Activated CD8-positive, alpha-beta memory T cell treated with anti-CD3 and anti-CD28 coated beads, Interleukin-2, amount 10 ng/mL, durations not matched to agents 7 days and 5 days (primary cell): ENCODE data around the gene JDP2. TPM values are rescaled to one million over a fixed set of nuclear protein-coding genes. Genes with fewer than 3 reads are reported as not detected.
A peak's percentile ranks its signal among the peaks of the same experiment; 100 is the strongest.

Experiments
- ATAC-seq: fragments of 150-1000 bp; cut with Tn5 transposase; one replicate; pipeline ENCODE4 v1.10.0; 2021; ENCODE audit warnings: moderate library complexity
- CTCF ChIA-PET: fragments of 350-600 bp; sonication (Branson Sonifier 250); formaldehyde crosslinking; loops from one replicate; lab custom pipeline; 2021; ENCODE audit warnings: antibody characterized with exemption; lab: Charles Lee
- DNase-seq: peaks from one replicate; pipeline ENCODE4 v3.0.0-alpha.2; 2020
- H3K27ac Mint-ChIP-seq: one replicate; pipeline ENCODE4 v1.8.0; 2021; ENCODE audit warnings: mild to moderate bottlenecking, mixed read lengths
- H3K27me3 Mint-ChIP-seq: one replicate; pipeline ENCODE4 v1.8.0; 2021; ENCODE audit warnings: mixed read lengths
- H3K36me3 Mint-ChIP-seq: one replicate; pipeline ENCODE4 v1.8.0; 2021; ENCODE audit warnings: mild to moderate bottlenecking, mixed read lengths
- H3K4me1 Mint-ChIP-seq: one replicate; pipeline ENCODE4 v1.8.0; 2021; ENCODE audit warnings: mixed read lengths
- H3K4me3 Mint-ChIP-seq: one replicate; pipeline ENCODE4 v1.8.0; 2021; ENCODE audit warnings: mild to moderate bottlenecking, moderate library complexity, mixed read lengths
- H3K9me3 Mint-ChIP-seq: one replicate; pipeline ENCODE4 v1.8.0; 2022; ENCODE audit warnings: low read depth, mixed read lengths
- total RNA-seq, 2 experiments: library from RNA; stranded (reverse); gene quantifications; one replicate each; pipeline ENCODE4 v1.2.3, GENCODE V29; 2021

The JDP2 gene
- total RNA-seq, 2 experiments from 2014 or later, result 0.75 to 1.1 TPM

DNA sequence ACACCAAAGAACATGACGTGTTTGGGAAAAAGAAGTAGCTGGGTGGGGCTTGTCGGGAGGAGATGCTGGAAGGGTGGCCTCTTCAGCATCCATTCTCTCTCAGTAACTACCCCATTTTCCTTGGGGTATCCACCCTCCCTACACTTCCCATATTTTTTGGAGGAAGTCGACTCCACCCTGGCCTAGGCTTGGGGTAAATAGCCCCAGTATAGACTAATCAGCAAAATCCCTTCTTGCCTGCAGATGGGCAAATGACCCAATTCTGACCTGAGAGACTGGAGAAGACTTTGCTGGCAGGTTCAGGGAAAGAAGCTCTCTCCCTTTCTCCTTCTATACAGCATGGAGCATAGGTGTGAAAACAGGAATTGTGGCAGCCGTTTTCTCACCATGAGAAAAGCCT lies 28.5 kb upstream of the JDP2 start:
- Mint-ChIP-seq H3K27me3 (peaks cover 12% of the 10 kb centered on the region), H3K9me3 (no peaks in the 10 kb centered on the region), H3K4me3 (no peak overlapping the region), H3K4me1 (peaks cover 16% of the 10 kb centered on the region), H3K36me3 (no peaks in the 10 kb centered on the region), H3K27ac (no peak overlapping the region)
- DNase-seq (no peak), ATAC-seq (no peak)
- CTCF ChIA-PET, result no interaction called here

DNA sequence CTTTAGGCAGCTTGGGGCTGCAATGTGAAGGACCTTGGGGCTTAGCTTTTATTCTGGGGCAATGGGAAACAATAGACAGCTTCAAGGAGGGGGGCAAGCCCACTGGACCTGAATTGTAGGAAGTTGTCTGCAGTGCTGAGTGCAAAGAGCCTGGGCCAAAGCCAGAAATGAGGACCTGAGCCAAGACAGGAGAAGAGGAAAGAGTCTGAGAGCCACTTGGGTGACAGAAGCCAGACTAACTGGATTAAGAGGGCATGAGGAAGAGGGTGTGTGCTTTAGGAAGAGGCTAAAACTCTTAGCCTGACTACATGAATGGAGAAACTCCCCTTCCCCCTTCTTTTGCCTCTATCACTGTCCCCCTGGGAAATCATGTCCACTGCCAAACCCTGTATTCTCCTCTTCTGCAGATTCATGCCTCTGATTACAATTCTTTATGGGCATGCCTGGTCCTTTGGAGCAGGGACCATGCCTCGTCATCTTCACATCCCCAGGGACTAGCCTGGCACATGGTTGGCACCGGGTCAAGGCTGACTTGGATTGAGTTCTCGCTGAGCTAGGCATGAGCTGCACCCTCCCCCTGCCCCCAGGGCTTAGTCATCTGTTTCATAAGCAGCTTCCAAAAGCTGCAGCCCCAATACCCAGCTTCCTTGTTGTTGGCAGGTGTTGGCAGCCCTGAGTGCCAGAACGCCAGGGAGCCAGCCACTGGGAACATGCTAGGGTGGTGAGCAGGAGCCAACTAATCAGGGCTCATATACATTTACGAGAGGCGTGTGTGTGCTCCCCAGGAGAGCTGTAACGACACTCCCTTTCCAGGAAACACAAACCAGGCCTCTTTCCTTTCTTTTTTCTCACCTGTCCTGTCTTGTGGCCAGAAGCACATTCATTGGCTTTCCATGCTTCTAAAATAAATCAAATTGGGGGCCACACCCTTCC lies 27.7 kb upstream of the JDP2 start:
- H3K4me3 Mint-ChIP-seq, result no peak overlapping the region
- no peaks in the 10 kb centered on the region for H3K9me3 Mint-ChIP-seq
- CTCF ChIA-PET, result interaction anchor here (1.0 kb wide), 1 partner anchor 62 kb away, joined by 3 read pairs; no protein-coding TSS in a partner anchor
- ATAC-seq (no peak), DNase-seq (no peak)
- no peak overlapping the region for H3K27ac Mint-ChIP-seq
- H3K4me1 Mint-ChIP-seq, result peaks cover 16% of the 10 kb centered on the region
- peaks cover 19% of the 10 kb centered on the region for H3K27me3 Mint-ChIP-seq
- no peaks in the 10 kb centered on the region for H3K36me3 Mint-ChIP-seq

DNA sequence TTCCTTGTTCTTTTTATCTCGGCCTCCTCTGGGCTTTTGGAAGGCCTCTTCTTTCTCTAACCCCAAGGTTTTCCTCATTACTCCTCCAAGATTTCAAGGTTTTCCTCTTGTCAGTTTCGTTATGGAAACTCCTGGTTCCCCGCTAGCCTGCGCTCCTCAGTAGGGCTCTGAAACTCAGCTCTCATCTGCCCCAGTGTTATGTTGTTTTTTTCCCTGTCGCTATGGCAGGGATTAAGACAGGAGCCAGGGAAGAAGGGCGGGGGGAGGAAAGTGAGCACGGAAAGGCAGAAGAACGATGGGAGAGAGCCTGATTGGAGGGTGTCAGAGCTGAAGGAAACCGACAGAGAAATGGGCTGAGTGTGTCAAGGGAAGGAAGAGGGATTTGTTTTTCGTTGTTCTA lies 26.5 kb upstream of the JDP2 start:
- no peaks in the 10 kb centered on the region for H3K9me3 Mint-ChIP-seq
- no peaks in the 10 kb centered on the region for H3K36me3 Mint-ChIP-seq
- no peak overlapping the region for H3K4me3 Mint-ChIP-seq
- no peak overlapping the region for H3K27ac Mint-ChIP-seq
- peaks cover 16% of the 10 kb centered on the region for H3K4me1 Mint-ChIP-seq
- no peak for DNase-seq
- ATAC-seq, result no peak
- CTCF ChIA-PET, result interaction anchor here (0.9 kb wide), 1 partner anchor 29 kb away, joined by 3 read pairs; no protein-coding TSS in a partner anchor
- H3K27me3 Mint-ChIP-seq, result peaks cover 20% of the 10 kb centered on the region

DNA sequence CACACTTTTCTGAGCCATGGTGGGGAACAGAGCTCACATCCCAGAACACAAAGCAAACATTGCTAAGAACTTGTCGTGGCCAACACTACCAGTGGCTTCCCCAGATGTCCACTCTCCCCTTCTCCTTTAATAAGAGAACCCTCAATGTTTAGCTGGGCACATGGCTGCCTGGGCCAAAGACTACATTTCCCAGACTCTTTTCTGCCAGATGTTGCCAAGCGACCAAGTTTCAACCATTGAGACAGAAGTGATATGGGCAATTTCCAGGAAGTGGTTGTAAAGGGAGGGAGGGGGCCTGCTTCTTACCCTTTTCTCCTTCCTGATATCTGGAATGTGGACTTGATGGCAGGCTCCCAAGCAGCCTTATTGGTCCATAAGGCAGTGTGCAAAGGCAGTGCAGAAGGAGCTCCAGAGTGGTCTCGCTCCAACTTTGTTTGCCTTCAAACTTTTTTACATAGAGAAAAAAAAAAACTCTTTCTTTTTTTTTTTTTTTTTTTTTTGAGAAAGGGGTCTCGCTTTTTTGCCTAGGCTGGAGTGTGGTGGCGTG lies 24.9 kb upstream of the JDP2 start:
- Mint-ChIP-seq H3K4me1 (peaks cover 16% of the 10 kb centered on the region), H3K27me3 (peaks cover 20% of the 10 kb centered on the region), H3K9me3 (no peaks in the 10 kb centered on the region), H3K27ac (no peak overlapping the region), H3K36me3 (no peaks in the 10 kb centered on the region), H3K4me3 (no peak overlapping the region)
- DNase-seq (no peak), ATAC-seq (no peak)
- CTCF ChIA-PET, result interaction anchor here (0.6 kb wide), 2 partner anchors 48 to 374 kb away, joined by 3 read pairs; no protein-coding TSS in a partner anchor

DNA sequence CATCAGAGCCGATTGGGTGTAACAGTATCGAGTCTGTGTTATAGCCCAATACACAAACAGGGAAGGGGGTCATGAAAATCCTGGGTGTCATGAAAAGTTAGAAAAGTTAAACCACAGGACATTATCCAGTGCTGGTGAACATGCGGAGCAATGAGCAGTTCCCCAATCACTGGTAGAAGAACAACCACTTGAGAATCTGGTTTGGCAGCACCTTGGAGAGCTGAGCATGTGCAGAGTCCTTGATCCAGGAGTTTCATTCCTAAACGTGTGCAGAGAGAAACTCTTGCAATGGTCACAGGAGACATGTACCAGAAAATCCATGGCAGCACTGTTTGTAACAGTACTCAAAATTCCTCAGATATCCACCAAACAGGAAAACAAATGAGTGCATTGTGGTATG lies 23.0 kb upstream of the JDP2 start:
- H3K36me3 Mint-ChIP-seq, result no peaks in the 10 kb centered on the region
- H3K4me1 Mint-ChIP-seq, result peaks cover 14% of the 10 kb centered on the region
- H3K27ac Mint-ChIP-seq, result no peak overlapping the region
- no peaks in the 10 kb centered on the region for H3K9me3 Mint-ChIP-seq
- peaks cover 11% of the 10 kb centered on the region for H3K27me3 Mint-ChIP-seq
- no peak overlapping the region for H3K4me3 Mint-ChIP-seq
- DNase-seq, result no peak
- ATAC-seq, result no peak
- CTCF ChIA-PET, result no interaction called here

DNA sequence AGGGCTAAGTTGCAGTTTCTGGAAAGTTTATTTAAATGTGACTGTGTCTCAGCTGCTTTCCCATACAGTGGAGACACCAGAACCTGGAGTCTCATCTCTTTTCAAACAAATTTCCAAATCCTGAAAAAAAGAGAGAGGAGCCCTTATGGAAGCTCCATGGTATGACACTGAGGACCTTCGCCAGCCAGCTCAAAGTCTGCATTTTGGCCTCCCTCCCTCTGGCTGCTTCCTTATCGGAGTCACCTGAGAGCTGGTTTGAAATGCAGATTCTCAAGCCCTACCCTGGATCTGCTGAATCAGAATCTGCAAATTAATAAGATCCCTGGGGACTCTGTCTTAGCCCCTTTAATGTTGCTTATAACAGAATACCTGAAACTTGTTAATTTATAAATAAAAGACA lies 21.7 kb upstream of the JDP2 start:
- CTCF ChIA-PET, result no interaction called here
- Mint-ChIP-seq H3K27ac (no peak overlapping the region), H3K9me3 (no peaks in the 10 kb centered on the region), H3K4me3 (no peak overlapping the region), H3K27me3 (peaks cover 11% of the 10 kb centered on the region), H3K36me3 (no peaks in the 10 kb centered on the region), H3K4me1 (peaks cover 3% of the 10 kb centered on the region)
- DNase-seq, result no peak
- no peak for ATAC-seq

DNA sequence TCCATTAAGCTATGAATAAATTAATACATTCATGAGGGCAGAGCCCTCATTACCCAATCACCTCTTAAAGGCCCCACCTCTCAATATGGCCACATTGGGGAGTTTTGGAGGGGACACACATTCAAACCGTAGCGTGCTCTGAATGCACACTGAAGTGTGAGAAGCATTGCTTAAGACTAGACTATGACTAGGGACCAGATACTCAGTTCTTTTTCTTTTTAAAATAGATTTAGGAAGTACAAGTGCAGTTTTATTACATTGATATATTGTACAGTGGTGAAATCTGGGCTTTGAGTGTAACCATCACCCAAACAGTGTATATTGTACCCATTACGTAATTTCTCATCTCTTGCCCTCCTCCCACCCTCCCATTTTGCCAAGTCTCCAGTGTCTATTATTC lies 21.0 kb upstream of the JDP2 start:
- Mint-ChIP-seq H3K36me3 (no peaks in the 10 kb centered on the region), H3K9me3 (no peaks in the 10 kb centered on the region), H3K4me3 (no peak overlapping the region), H3K4me1 (no peaks in the 10 kb centered on the region), H3K27me3 (peaks cover 11% of the 10 kb centered on the region), H3K27ac (no peak overlapping the region)
- no peak for DNase-seq
- CTCF ChIA-PET, result no interaction called here
- ATAC-seq, result no peak

DNA sequence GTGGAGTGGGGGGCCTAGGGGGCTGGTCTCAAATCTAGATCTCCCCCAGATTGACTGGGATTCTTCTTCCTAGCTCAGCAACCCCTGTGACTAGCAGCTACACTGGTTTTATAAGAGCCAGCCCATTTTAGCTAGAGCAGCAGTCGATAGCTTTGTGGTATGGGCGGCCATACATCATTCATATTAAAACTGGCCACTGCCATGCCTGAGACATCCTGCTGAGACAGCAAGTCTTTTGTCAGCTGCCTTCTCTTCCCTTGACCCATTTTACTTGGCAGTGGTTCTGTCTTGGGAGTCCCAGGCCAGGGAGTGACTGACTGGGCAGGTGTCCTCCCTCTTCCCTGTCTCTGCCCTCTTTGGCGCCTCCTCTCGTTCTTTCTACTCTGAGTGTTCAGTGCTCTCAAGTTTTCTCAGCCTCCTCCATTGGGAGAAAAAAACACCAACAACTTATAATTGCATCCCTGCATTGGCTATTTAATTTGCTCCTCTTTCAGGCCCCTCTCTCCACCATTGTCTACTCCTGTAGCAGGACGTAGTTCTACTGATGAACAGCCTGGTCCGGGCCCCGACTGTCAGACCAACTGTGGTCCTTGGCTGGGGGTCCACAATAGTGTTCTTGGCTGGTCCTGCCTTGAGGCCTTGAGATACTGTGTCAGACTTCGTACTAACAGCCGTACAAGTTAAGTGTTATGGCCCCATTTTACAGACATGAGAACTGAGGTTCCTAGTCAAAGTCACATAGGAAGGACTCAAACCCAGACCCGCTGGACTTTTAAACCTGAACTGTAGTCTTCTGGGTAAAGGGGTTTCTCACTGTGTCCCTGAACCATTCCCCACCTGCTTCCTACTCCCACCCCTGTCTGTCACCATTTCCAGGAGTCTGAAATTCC lies 18.3 kb upstream of the JDP2 start:
- Mint-ChIP-seq H3K36me3 (no peaks in the 10 kb centered on the region), H3K4me1 (no peaks in the 10 kb centered on the region), H3K27ac (no peak overlapping the region), H3K4me3 (no peak overlapping the region), H3K27me3 (peaks cover 16% of the 10 kb centered on the region), H3K9me3 (no peaks in the 10 kb centered on the region)
- ATAC-seq (no peak), DNase-seq (no peak)
- CTCF ChIA-PET, result interaction anchor here (0.5 to 0.6 kb wide), 2 partner anchors 262 to 962 kb away, joined by 3 to 4 read pairs; no protein-coding TSS in a partner anchor

DNA sequence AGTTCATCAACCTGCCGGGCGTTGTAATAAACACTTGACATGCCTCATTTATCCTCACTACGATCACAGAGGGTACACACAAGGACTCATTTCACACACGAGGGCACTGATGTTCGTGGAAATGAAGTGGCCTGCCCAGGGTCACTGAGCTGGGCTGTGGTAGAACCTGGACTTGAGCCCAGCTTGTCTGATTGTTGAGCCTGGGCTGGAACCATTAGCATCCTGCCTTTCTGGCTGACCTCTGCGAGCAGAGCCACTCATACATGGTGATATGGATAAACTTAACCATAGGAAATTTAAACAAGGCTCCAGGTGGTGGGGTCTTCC lies 16.6 kb upstream of the JDP2 start:
- Mint-ChIP-seq H3K27ac (no peak overlapping the region), H3K9me3 (no peaks in the 10 kb centered on the region), H3K4me1 (no peaks in the 10 kb centered on the region), H3K27me3 (peaks cover 10% of the 10 kb centered on the region), H3K4me3 (no peak overlapping the region), H3K36me3 (no peaks in the 10 kb centered on the region)
- DNase-seq, result no peak
- CTCF ChIA-PET, result no interaction called here
- ATAC-seq, result no peak

DNA sequence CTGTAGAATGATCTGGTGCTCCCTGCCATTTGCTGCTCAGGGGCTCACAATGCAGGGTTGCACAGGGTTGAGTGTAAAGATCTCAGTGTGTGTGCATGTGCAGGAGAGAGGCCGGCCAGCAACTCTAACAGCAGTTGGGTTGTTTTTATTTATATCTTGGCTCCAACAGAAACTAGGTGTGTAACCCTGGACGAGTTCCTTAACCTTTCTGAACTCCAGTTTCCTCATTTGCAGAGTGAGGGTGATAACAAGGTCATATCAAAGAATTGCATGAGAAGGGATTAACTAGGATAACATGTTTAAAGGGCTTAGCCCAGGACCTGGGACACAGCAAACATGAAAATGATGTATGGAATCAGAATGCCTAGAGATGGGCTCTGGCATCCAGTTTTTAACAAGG lies 14.8 kb upstream of the JDP2 start:
- no peaks in the 10 kb centered on the region for H3K36me3 Mint-ChIP-seq
- peaks cover 10% of the 10 kb centered on the region for H3K27me3 Mint-ChIP-seq
- no peak for ATAC-seq
- CTCF ChIA-PET, result no interaction called here
- H3K4me1 Mint-ChIP-seq, result no peaks in the 10 kb centered on the region
- H3K27ac Mint-ChIP-seq, result no peak overlapping the region
- no peaks in the 10 kb centered on the region for H3K9me3 Mint-ChIP-seq
- no peak for DNase-seq
- H3K4me3 Mint-ChIP-seq, result no peak overlapping the region

DNA sequence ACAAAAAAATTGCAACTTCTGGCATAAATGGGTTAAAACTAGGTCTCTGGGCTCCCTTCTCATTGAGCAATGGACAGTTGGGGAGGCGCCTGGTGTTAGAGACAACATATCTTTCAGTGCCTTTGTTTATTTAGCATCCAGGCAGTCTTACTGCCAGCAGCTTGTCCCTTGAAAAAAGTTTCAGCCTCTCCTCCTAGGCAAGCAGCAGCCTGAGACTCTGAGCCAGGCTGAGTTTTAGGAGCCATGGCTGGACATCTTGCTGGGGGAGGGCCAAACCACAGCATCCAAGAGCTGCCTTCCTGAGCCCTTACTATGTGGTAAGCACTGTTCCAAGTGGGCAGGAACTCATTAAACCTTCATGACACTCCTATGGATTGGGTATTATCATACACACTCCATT lies 10.1 kb upstream of the JDP2 start:
- Mint-ChIP-seq H3K27me3 (peaks cover 10% of the 10 kb centered on the region), H3K27ac (no peak overlapping the region), H3K4me1 (peaks cover 16% of the 10 kb centered on the region), H3K36me3 (no peaks in the 10 kb centered on the region), H3K4me3 (no peak overlapping the region), H3K9me3 (no peaks in the 10 kb centered on the region)
- DNase-seq (no peak), ATAC-seq (no peak)
- CTCF ChIA-PET, result interaction anchor here (1.5 kb wide), 1 partner anchor 18 kb away, joined by 4 read pairs; no protein-coding TSS in a partner anchor

DNA sequence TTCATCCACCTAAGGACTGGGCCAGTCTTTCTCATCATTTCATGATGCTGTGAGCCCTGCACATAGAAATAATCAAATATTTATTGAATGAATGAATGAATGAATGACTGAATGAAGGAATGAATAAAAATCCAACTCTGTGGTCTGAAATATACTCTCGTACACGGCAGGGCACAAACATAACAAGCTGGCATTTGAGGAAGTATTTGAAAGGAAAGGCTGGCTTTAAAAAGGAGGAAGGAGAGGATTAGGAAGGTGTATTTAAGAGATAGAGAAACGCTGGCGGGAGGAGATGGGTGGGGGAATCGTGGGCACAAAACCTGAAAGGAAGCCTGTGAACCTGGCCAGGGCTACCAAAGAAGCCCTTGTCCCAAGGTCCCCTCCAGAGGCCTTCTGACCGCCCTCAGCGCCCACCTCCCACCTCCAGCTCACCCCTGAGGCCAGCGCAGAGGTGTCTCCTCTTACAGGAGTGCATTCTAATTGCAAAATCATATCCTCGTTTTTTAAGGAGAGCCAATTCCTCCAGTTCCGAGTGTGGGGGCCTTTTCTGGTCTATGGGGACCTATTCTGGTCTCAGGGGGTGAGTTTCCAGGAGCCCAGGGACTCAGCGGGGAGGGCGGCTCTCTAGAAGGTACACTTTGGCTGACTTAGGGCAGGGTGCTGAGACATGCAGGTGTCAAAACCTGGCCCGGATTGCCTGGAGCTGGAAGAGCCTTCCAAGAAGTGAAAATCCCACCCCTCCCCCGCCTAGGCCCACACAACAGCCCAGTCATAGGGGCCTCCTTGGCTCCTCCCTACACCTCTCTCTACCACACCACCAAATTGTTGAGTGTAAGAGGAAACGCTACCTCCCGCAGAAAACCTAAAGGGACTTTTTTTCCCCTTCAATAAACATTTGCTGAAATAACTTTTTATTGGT lies 8.7 kb upstream of the JDP2 start:
- CTCF ChIA-PET, result interaction anchor here (0.8 to 1.5 kb wide), 3 partner anchors 11 to 16 kb away, joined by 3 to 4 read pairs (median 3); no protein-coding TSS in a partner anchor
- ATAC-seq, result peak; percentile 93
- Mint-ChIP-seq H3K27ac (peak overlapping the region; percentile 58), H3K9me3 (peaks cover 1% of the 10 kb centered on the region), H3K4me3 (no peak overlapping the region), H3K36me3 (no peaks in the 10 kb centered on the region), H3K4me1 (peaks cover 16% of the 10 kb centered on the region), H3K27me3 (peaks cover 8% of the 10 kb centered on the region)
- DNase-seq, result peak; percentile 75
